ENCODE results near the gene AADACL2.
"Not testable (repeated sequence)": the region's sequence is repeated elsewhere in the genome, so short reads cannot be mapped to it uniquely, and the experiment has no call there.

AADACL2 gene

GRCh38 chr3:151766454-151766853 lies 32.7 kb downstream of the AADACL2 start:
- no peak for DNase-seq

- no peak for DNase-seq
Measured at GRCh38 chr3:151768393-151768930, 34.7 kb downstream of the AADACL2 start.

DNA sequence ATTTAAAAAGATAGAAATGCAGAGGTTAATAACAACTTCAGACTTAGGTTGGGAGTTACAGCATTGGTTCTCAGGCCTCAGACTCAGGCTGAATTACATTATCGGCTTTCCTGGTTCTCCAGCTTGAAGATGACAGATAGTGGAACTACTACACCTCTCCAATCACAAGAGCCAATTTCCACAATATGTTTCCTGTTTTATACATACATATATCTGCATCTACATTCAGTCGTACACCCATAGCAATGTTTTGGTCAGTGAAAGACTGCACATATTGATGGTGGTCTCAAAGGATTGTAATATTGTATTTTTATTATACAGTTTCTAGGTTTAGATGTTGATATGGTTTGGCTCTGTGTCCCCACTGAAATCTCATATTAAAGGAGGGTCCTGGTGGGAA lies 35.4 kb downstream of the AADACL2 start:
- DNase-seq = no peak

DNA sequence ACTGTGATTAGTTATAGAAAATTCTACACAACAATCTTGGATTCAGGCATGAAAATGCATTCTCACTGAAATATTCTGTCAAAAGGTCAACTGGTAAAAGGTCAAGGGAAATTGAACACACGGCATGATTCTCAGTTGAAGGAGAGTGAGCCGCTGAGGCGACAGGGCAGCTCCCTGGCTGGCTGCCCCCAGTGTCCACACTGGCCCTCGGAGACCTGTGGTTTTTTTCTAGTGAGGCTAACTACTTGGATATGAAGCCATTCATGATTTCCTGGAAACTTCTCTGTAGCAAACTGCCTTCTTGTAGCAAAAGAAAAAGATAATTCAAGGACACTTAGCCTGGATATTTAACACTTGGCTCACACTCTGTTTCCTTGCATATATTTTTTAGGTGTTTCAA lies 37.2 kb downstream of the AADACL2 start:
- DNase-seq = no peak

DNA sequence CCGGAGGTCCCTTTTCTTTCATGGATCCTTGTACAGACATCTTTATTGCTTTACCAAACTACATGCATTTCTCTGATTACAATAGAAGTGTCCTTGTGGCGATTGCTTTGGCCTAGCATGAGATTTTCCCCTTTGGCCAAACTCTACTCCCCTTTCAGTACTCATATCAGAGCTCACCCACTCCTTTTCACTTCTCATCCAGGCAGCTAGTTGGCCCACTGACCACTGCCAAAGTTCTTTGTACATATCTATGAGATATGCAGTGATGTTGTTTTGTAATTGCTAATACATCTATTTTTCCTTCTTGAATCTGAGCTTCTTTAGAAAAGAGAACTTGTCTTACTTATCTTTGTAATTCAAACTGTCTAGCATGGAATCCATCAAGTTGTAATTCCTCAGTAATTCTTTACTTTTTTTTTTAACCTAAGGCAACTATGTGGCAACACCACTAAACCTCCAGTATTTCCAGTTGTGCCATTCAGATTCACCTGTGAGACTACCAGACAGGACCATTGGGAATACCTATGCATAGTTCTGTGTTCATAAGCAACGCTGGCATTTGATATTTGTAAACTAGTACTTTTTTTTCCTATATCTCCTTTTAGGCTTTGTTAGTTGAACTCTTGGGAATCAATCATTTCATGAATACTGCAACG lies 39.2 kb downstream of the AADACL2 start:
- DNase-seq = no peak

DNA sequence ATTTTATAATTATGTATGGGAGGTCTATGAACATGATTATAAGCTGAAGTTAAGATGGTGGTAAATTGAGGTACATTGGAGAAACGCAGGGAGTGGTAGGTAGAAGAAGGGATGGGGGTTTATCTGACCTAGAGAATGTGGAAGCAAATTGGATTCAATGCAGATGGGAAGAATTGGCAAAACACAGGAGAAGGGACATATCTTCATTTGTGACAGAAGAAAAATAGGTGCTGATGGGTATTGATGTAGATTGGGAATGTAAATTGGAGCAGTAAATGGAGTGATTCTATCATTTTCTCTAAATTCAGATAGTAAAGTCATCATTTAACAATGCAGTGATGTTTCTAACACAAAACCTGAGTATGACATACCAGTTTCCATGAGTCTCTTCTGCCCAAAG lies 40.5 kb downstream of the AADACL2 start:
- no peak for DNase-seq

GRCh38 chr3:151774910-151775309 lies 41.2 kb downstream of the AADACL2 start:
- DNase-seq = no peak

- no peak for DNase-seq
Measured at GRCh38 chr3:151775314-151776258, 41.9 kb downstream of the AADACL2 start.

- no peak for DNase-seq
Measured at GRCh38 chr3:151776259-151776740, 42.6 kb downstream of the AADACL2 start.

DNA sequence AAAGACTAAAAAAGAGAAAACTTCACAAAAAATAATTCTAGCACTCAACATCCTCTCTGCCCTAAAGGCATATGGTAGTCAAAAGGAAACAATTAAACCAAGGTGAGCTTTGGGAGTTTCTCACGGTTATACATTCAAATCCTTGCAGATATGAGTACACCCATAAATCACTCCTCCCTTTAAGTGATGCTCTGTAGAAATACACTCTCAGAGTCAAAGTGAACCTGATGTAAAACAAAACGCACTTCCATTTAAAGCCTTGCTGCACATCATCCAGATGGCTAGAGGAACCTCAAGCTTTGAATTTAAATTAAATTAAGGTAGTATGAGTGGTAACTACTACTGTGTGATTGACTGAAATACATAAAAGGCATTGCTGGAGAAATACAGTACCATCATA lies 44.2 kb downstream of the AADACL2 start:
- no peak for DNase-seq

DNA sequence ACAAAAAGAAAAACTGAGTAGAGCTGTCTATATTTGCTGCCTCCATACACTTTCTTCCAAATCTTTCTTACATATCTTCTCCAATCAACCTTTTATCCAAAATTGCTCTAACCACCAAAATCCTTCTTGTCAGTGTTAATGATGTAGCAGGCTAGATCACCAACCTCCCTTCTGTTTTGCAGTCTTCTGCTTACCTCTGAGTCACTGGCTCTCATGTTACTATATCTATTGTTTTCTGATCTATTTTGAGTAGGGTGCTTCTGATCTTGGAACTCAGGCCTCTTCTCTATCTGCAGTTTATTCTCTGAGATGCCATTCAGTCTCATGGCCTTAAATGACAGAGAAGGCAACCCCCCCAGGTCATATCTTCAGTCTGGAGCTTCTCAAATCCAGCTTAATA lies 53.9 kb downstream of the AADACL2 start:
- DNase-seq = no peak

DNA sequence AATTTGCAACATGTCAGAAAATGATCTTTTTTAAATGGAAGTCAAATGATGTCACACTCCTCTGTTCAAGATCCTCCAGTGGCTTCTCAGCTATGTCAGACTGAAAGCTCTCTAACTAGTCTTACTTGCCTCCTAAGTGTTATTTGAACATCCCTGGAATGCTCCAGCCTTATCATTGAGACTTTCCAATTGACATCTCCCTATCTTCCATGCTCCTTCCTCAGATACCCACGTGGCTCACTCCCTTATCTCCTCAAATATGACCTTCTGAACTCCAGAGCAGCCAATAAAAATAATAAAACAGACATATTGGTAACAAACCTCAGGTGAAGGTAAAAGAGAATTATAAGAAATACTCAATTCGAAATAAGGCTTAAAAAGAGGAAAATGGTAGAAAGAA lies 54.7 kb downstream of the AADACL2 start:
- no peak for DNase-seq

DNA sequence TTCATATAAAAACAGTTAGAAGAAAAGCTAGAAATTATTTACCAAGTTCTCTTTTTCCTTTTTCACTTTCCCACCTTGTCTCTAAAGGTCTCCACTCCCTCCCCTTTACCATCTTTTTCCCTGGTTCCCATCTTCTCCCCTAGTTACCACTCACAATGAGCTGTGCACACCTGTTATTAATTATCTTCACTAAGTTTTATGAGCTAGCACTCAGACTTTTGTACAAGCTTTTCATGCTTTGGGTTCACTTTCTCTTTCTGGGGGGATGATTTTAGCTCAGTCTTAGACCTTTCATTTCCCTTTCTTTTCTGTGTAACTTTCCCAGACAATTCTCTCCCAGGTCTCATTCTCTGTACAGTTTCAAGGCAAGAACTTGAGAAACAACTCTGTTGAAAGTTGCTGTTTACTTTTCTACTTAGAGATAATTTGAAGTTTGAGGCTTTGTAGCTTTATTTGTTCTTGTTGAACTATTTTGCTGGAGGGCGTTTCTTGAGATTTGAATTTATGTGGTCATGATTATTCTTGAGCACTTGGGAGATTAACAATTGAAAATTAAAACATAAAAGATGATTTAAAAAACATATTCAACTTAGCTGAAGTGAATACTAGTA lies 56.2 kb downstream of the AADACL2 start:
- DNase-seq = no peak

- not testable (repeated sequence) for DNase-seq
Measured at GRCh38 chr3:151790763-151791162, 57.0 kb downstream of the AADACL2 start.

DNA sequence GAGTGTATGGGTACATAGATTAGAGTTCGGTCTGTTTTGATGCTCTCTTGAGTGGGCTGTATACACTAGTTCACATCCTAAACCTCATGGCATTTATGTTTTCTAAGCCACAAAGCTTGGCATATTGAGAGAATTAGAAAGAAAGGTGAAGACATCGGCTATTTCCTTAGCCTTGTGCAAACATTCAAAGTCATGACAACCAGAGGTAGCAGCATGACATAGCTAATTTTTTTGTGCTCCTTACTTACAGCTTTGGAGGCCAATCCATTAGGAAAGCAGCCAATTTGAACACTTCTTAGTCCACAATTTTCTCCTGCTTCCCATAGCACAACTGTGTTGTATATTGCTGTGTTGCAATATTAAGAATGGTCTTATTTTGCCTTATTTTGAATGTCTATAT lies 58.7 kb downstream of the AADACL2 start:
- no peak for DNase-seq

DNA sequence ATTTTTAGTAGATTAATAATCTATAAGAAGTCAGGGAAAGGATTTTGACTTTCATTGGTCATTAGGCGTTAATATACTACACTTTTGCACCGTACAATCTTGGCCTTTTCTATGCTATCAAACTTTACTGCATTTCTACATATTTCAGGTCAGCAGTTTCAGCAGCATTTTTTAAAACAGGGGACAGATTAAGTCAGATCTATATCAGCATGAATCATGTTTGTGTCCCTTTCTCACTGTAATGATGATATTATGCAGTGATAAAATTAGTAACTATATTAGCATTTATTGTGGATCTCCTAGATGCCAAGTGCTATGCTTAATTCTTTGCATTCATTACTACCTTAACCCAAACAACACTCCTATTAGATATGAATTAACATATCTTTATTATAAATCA lies 59.9 kb downstream of the AADACL2 start:
- no peak for DNase-seq

- DNase-seq = no peak
Measured at GRCh38 chr3:151794080-151794479, 60.4 kb downstream of the AADACL2 start.

DNA sequence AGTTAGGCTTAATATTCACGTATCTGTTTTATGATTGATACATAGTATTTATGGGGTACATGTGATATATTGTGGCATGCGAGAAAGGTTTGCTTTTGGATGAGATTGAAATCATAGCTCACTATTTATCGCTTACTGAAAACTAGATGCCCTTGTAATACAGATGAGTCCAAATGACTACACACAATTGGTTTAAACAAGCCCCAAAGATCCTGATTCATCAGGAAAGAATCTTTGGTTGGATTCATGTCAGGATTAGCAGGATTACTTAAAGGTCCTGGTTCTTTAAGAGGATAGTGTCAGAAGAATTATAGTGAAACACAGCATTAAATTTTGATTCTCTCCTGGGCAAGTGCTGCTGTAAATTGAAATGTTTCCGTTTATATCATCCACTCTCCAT lies 61.5 kb downstream of the AADACL2 start:
- no peak for DNase-seq

- DNase-seq = no peak
Measured at GRCh38 chr3:151796105-151796680, 62.5 kb downstream of the AADACL2 start.

- DNase-seq = no peak
Measured at GRCh38 chr3:151798466-151798865, 64.7 kb downstream of the AADACL2 start.

DNA sequence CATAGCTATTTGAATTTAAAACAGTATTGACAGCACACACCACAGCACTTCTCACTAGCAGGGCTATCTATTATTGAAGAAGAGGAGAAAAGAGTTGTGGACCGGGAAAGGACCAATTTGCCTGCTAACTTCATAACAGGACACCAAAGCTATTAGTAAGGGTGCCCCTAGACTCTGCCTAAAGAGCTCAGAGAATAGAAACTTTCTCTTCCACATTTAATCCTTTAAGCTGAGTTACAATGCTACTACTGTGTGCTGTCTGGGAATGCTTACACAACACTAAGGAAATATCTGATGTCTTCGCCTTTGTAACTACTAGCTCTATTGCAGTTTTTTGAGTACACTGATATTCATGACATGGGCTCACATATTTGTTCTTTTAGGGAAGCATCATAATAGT lies 66.7 kb downstream of the AADACL2 start:
- no peak for DNase-seq

DNA sequence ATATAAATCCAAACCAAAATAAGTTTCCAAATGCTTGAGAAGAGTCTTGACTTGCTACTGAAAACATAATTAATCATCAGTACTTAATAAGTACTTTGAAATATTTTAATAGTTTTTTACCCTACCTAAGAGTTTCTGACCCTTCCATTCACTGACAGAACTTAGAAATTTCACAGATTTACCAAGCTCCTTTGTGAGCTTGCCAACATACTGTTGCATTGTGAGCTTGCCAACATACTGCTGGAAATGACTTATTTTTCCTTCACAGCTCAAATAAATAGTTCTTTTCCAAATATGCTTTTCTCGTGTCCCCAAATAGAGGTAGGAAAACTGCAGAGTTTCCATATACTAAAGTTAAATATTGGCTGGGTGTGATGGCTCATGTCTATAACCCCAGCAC lies 70.5 kb downstream of the AADACL2 start:
- DNase-seq = no peak

GRCh38 chr3:151806838-151807237 lies 73.1 kb downstream of the AADACL2 start:
- DNase-seq = no peak
